Mesothelial cell of epicardium (in vitro differentiated cells): ENCODE results near the gene KRT77. TPM values are rescaled to one million over a fixed set of nuclear protein-coding genes. Genes with fewer than 3 reads are reported as not detected.

Experiments used
- DNase-seq, 2 experiments: peaks; one replicate each; pipeline ENCODE4 v3.0.0; 2021; ENCODE audit warnings: low spot score in 2 of 2; ENCODE audit not compliant: unreplicated experiment in 2 of 2
- H3K27ac Mint-ChIP-seq: 2 replicates; pipeline ENCODE4 v1.8.0; 2021; ENCODE audit warnings: mixed read lengths
- H3K27me3 Mint-ChIP-seq: 2 replicates; pipeline ENCODE4 v1.8.0; 2021; ENCODE audit warnings: low read depth, mixed read lengths
- H3K36me3 Mint-ChIP-seq: 2 replicates; pipeline ENCODE4 v1.8.0; 2021; ENCODE audit warnings: mixed read lengths
- H3K4me1 Mint-ChIP-seq: 2 replicates; pipeline ENCODE4 v1.8.0; 2021; ENCODE audit warnings: mixed read lengths
- H3K4me3 Mint-ChIP-seq: 2 replicates; pipeline ENCODE4 v1.8.0; 2021; ENCODE audit warnings: mild to moderate bottlenecking, moderate library complexity, mixed read lengths
- H3K9me3 Mint-ChIP-seq: 2 replicates; pipeline ENCODE4 v1.8.0; 2021; ENCODE audit warnings: mixed read lengths
- CTCF ChIP-seq: fragments of 200-600 bp; sonication (generic); IDR thresholded peaks from one replicate; pipeline ENCODE4 v1.5.0; 2021; ENCODE audit warnings: antibody characterized with exemption; ENCODE audit not compliant: unreplicated experiment
- total RNA-seq: library from RNA; stranded (reverse); gene quantifications from 3 replicates; pipeline ENCODE4 v1.2.1, GENCODE V29; 2021

KRT77 gene
- total RNA-seq, 1 donor from 2014 or later: not detected

- Mint-ChIP-seq H3K27ac (no peak overlapping the region), H3K27me3 (peaks cover 75% of the 10 kb centered on the region), H3K36me3 (no peaks in the 10 kb centered on the region), H3K4me1 (peaks cover 4% of the 10 kb centered on the region), H3K9me3 (no peaks in the 10 kb centered on the region), H3K4me3 (no peak overlapping the region)
- no peak for TF ChIP-seq CTCF
- DNase-seq: no peak
These were observed 43.4 kb downstream of the KRT77 start for GRCh38 chr12:52659951-52660350.

- Mint-ChIP-seq H3K27me3 (peaks cover 76% of the 10 kb centered on the region), H3K4me1 (peaks cover 4% of the 10 kb centered on the region), H3K9me3 (no peaks in the 10 kb centered on the region), H3K27ac (no peak overlapping the region), H3K4me3 (no peak overlapping the region), H3K36me3 (no peaks in the 10 kb centered on the region)
- no peak for TF ChIP-seq CTCF
- no peak for DNase-seq
These were observed 43.9 kb downstream of the KRT77 start for GRCh38 chr12:52659395-52659794.

GRCh38 chr12:52658196-52658595, 45.1 kb downstream of the KRT77 start:
- Mint-ChIP-seq H3K27ac (no peak overlapping the region), H3K27me3 (peaks cover 76% of the 10 kb centered on the region), H3K4me3 (no peak overlapping the region), H3K9me3 (no peaks in the 10 kb centered on the region), H3K36me3 (no peaks in the 10 kb centered on the region), H3K4me1 (peaks cover 4% of the 10 kb centered on the region)
- DNase-seq: no peak
- no peak for TF ChIP-seq CTCF

- Mint-ChIP-seq H3K27ac (no peak overlapping the region), H3K4me3 (no peak overlapping the region), H3K9me3 (peaks cover 3% of the 10 kb centered on the region), H3K27me3 (peaks cover 76% of the 10 kb centered on the region), H3K4me1 (peaks cover 4% of the 10 kb centered on the region), H3K36me3 (no peaks in the 10 kb centered on the region)
- no peak for DNase-seq
- no peak for TF ChIP-seq CTCF
These were observed 45.9 kb downstream of the KRT77 start for GRCh38 chr12:52657250-52657902.

- H3K27me3 Mint-ChIP-seq: peaks cover 78% of the 10 kb centered on the region
- no peak overlapping the region for H3K27ac Mint-ChIP-seq
- TF ChIP-seq CTCF: no peak
- DNase-seq: no peak
- peaks cover 4% of the 10 kb centered on the region for H3K4me1 Mint-ChIP-seq
- H3K36me3 Mint-ChIP-seq: no peaks in the 10 kb centered on the region
- no peak overlapping the region for H3K4me3 Mint-ChIP-seq
- peaks cover 6% of the 10 kb centered on the region for H3K9me3 Mint-ChIP-seq
These were observed 46.7 kb downstream of the KRT77 start for GRCh38 chr12:52656616-52657015.
